ENCODE results near the gene VAT1. TPM values are rescaled to one million over a fixed set of nuclear protein-coding genes. Genes with fewer than 3 reads are reported as not detected.
A peak's percentile ranks its signal among the peaks of the same experiment; 100 is the strongest.

VAT1 gene
- total RNA-seq, 1 experiment from 2014 or later, result 262 TPM

DNA sequence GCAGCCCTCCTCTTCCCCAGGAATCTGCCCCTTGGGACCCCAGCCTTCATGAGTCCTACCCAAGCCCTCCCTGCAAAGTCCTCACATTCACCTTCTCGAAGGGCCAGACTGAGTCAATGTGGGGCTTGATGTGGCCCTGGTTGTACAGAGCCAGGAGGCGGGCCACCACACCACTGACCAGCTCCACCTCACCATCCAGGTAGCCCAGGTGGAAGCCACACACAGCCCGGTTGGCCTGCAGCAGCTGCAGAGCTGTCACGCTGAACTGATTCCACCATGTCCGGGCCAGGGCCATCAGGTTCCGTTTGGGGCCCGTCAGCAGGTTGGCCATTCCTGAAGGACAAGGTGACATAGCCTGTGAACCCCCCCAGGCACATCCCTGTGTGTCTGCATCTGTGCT is 6.0 kb downstream of the VAT1 start:
- no peak overlapping the region for H3K27ac ChIP-seq (ENCODE audit: insufficient read length, low read depth, low read length)
- H3K36me3 Mint-ChIP-seq (ENCODE audit: insufficient read depth in 1 of 3, low read depth in 3 of 3), result peaks cover 11 to 47% (median 45%) of the 10 kb centered on the region in 3 experiments; a peak in 6 of 7 replicates

More for the DNA sequence above, 6.0 kb downstream of the VAT1 start:
- Histone ChIP-seq H4K20me1 (ENCODE audit: control insufficient read depth, insufficient read depth, insufficient read length) (no peaks in the 10 kb centered on the region), H2BK15ac (ENCODE audit: low read depth, low read length) (no peak overlapping the region), H4K91ac (ENCODE audit: insufficient read length, low read depth, low read length) (no peak overlapping the region), H3K23ac (ENCODE audit: insufficient read length, low read depth, low read length) (no peak overlapping the region), H2BK20ac (ENCODE audit: low read depth, low read length, poor library complexity, severe bottlenecking) (no peak overlapping the region), H3K79me1 (ENCODE audit: insufficient read depth, low read depth, low read length, poor library complexity, severe bottlenecking) (no peaks in the 10 kb centered on the region), H3K4ac (ENCODE audit: low read depth, low read length) (no peak overlapping the region), H4K5ac (ENCODE audit: insufficient read length, low read depth, low read length) (no peak overlapping the region), H3K9ac (ENCODE audit: extremely low read depth, insufficient read length, low read length) (no peak overlapping the region), H3K18ac (ENCODE audit: insufficient read length, low read depth, low read length) (no peak overlapping the region), H3K27me3 (ENCODE audit: insufficient read depth, low read length) (no peaks in the 10 kb centered on the region), H3K4me1 (ENCODE audit: insufficient read depth, low read length) (peaks cover 3% of the 10 kb centered on the region), H3K23me2 (ENCODE audit: insufficient read length, low read depth, low read length, poor library complexity, severe bottlenecking) (peaks cover 5% of the 10 kb centered on the region), H3K56ac (ENCODE audit: insufficient read length, low read depth, low read length) (no peak overlapping the region), H4K8ac (replicated peaks; ENCODE audit: insufficient read length, low read depth, low read length) (no peak overlapping the region), H3K79me2 (ENCODE audit: insufficient read depth, low read length) (no peaks in the 10 kb centered on the region), H2AK5ac (ENCODE audit: insufficient read length, low read length) (no peak overlapping the region), H3K9me3 (ENCODE audit: control insufficient read depth, low read depth, low read length) (no peaks in the 10 kb centered on the region), H3K4me2 (ENCODE audit: insufficient read depth, insufficient read length, low read length) (no peak overlapping the region), H2BK12ac (ENCODE audit: insufficient read length, low read depth, low read length) (no peak overlapping the region), H2BK5ac (ENCODE audit: insufficient read length, low read length) (no peak overlapping the region), H3K14ac (ENCODE audit: insufficient read depth, low read length) (no peak overlapping the region), H2BK120ac (ENCODE audit: low read depth, low read length, poor library complexity, severe bottlenecking) (no peak overlapping the region), H2AFZ (ENCODE audit: low read length) (no peak overlapping the region), H3T11ph (ENCODE audit: low read length) (no peak overlapping the region)
- Mint-ChIP-seq H3K9me3 (no peaks in the 10 kb centered on the region), H3K4me3 (no peak overlapping the region; a peak in 1 of 5 replicates), H3K27ac (peak overlapping the region; percentile 34 to 86 (median 40); a peak in 2 of 7 replicates), H3K4me1 (peaks cover 32 to 67% of the 10 kb centered on the region in 2 experiments), H3K27me3 (ENCODE audit: low read depth) (no peaks in the 10 kb centered on the region)
- DNase-seq, result no peak
- WGBS (ENCODE audit: extremely low coverage, insufficient read length, low lambda C conversion rate), result no CpG with 5 or more reads among the region's 7 CpGs
- no peak for TF ChIP-seq CTCF (conservative IDR thresholded peaks at IDR 0.05)

Measured in H9 (cell line).